NCI-H446 treated with DMSO at 0.1 percent for 48 hours (cell line): ENCODE measurements around the gene NXN.
"Not testable (repeated sequence)": the region's sequence is repeated elsewhere in the genome, so short reads cannot be mapped to it uniquely, and the experiment has no call there.

Source experiments
- DNase-seq: peaks from one replicate; lab custom pipeline; 2025; lab: John Stamatoyannopoulos, UW

Gene NXN

GRCh38 chr17:1006054-1006453, 26.5 kb upstream of the NXN start:
- DNase-seq = no peak

- peak; percentile 57 for DNase-seq
Measured at GRCh38 chr17:1005361-1005946, 25.9 kb upstream of the NXN start.

- no peak for DNase-seq
Measured at GRCh38 chr17:1004769-1005295, 25.3 kb upstream of the NXN start.

GRCh38 chr17:1003972-1004768, 24.6 kb upstream of the NXN start:
- no peak for DNase-seq

GRCh38 chr17:1003633-1003971, 24.0 kb upstream of the NXN start:
- no peak for DNase-seq

GRCh38 chr17:1002771-1003555, 23.4 kb upstream of the NXN start:
- DNase-seq = no peak

- no peak for DNase-seq
Measured at GRCh38 chr17:1002412-1002753, 22.8 kb upstream of the NXN start.

- no peak for DNase-seq
Measured at GRCh38 chr17:1001640-1002411, 22.2 kb upstream of the NXN start.

- no peak for DNase-seq
Measured at GRCh38 chr17:1000597-1001461, 21.3 kb upstream of the NXN start.

- no peak for DNase-seq
Measured at GRCh38 chr17:998111-998510, 18.5 kb upstream of the NXN start.

- DNase-seq = peak; percentile 96
Measured at GRCh38 chr17:996554-997344, 17.2 kb upstream of the NXN start, which contains the start of gene TIMM22. Gene TIMM22 (plus strand): TSS chr17:997129. CDS start chr17:997143, 14 bp downstream.

- DNase-seq = not testable (repeated sequence)
Measured at GRCh38 chr17:995324-995723, 15.7 kb upstream of the NXN start.

- DNase-seq = no peak
Measured at GRCh38 chr17:992933-993332, 13.4 kb upstream of the NXN start.

GRCh38 chr17:988561-988960, 9.0 kb upstream of the NXN start:
- DNase-seq = no peak

- no peak for DNase-seq
Measured at GRCh38 chr17:987931-988330, 8.4 kb upstream of the NXN start.

- no peak for DNase-seq
Measured at GRCh38 chr17:986322-986929, 6.8 kb upstream of the NXN start.

- DNase-seq = no peak
Measured at GRCh38 chr17:983921-984320, 4.3 kb upstream of the NXN start.

GRCh38 chr17:981292-981658, 1.7 kb upstream of the NXN start:
- DNase-seq = no peak

- DNase-seq = peak; percentile 65
Measured at GRCh38 chr17:980406-981291, 1.1 kb upstream of the NXN start.
